ENCODE measurements around the gene SNRK.
A peak's percentile ranks its signal among the peaks of the same experiment; 100 is the strongest.
"Not testable (repeated sequence)": the region's sequence is repeated elsewhere in the genome, so short reads cannot be mapped to it uniquely, and the experiment has no call there.

Gene SNRK

DNA sequence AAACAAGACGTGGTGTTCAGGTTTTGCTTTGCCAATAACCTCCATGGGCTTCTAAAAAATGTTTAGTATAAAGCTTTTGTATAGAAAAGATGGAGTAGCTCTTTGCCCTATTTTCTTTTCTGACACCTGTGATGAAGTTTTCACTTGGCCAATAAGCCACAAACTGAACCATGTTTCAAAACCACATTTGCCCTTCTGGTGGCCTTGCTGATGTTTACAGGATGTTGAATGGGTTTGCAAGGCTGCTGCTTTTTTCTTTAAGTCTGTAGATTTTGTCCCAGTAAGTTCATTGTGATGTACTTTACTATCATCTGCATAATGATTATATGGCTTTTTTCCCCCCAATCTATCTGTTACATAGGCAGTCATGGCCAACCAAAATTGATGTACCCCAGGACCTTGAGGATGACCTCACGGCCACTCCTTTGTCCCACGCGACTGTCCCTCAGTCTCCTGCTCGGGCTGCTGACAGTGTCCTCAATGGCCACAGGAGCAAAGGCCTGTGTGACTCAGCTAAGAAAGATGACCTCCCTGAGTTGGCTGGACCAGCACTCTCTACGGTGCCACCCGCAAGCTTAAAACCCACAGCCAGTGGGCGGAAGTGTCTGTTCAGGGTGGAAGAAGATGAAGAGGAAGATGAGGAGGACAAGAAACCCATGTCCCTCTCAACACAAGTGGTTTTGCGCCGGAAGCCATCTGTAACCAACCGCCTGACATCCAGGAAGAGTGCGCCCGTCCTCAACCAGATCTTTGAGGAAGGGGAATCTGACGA lies 60.8 kb downstream of the SNRK start:
- peak; percentile 73 for DNase-seq

GRCh38 chr3:43347774-43348173 lies 61.4 kb downstream of the SNRK start:
- no peak for DNase-seq

GRCh38 chr3:43348350-43348749 lies 62.0 kb downstream of the SNRK start:
- no peak for DNase-seq

DNA sequence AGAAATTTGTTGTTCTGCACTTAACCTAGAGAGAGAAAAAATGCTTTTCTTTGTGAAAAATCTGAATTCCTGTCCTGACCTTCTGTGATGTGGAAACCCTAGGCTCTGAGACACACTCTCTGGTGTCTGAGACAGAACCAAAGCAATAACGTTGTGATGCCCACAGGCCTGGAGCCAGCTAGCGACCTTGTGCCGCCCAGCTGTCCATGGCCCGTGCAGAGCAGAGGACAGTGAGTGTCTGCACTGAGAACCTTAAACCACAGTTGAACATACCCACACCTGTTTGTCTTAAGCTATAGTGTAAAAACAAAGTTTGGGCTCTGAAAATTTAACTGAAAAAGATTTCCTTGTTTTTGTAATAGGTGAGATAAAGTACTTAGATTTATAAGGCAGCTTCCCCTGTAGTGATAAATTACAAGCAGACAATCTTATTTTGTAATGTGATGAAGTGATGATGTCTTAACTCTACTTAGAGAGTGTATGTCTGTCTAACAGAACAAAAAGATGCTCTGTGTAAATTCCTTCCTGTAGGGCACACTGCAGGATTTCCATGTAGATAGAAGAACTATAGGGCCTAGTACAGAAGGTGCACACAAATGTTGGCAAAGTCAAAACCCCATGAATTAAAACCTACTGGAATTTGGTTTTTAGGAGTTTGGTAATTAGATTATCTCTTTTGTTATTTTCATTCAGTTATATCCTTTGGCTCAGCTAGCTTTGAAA lies 62.7 kb downstream of the SNRK start:
- DNase-seq = no peak

- DNase-seq = no peak
These were observed 63.4 kb downstream of the SNRK start for GRCh38 chr3:43349716-43350115.

GRCh38 chr3:43353393-43353792 lies 67.1 kb downstream of the SNRK start:
- no peak for DNase-seq

- DNase-seq = no peak
These were observed 67.8 kb downstream of the SNRK start for GRCh38 chr3:43353923-43354670.

- DNase-seq = not testable (repeated sequence)
These were observed 69.7 kb downstream of the SNRK start for GRCh38 chr3:43356033-43356432.

GRCh38 chr3:43361077-43361476 lies 74.7 kb downstream of the SNRK start:
- no peak for DNase-seq

DNA sequence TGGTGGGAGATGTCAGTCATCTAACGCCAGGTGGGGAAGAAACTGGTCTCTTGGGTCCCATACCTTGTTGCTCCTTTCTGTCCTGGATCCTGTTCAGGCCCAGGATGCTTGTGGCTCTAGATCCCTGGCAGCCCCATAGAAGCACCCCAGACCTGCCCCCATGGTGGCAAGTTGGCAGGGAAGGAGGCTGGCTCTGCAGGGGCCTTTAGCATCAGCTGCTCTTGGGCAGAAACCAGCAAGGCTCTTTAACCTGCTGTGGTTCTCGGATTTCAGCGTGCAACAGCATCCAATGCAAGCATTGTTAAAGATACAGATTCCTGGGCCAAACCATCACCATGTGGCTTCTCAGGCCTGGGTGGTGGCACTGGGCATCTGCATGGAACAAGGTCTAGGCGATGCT lies 75.8 kb downstream of the SNRK start:
- no peak for DNase-seq

- DNase-seq = no peak
These were observed 76.6 kb downstream of the SNRK start for GRCh38 chr3:43362961-43363360.

DNA sequence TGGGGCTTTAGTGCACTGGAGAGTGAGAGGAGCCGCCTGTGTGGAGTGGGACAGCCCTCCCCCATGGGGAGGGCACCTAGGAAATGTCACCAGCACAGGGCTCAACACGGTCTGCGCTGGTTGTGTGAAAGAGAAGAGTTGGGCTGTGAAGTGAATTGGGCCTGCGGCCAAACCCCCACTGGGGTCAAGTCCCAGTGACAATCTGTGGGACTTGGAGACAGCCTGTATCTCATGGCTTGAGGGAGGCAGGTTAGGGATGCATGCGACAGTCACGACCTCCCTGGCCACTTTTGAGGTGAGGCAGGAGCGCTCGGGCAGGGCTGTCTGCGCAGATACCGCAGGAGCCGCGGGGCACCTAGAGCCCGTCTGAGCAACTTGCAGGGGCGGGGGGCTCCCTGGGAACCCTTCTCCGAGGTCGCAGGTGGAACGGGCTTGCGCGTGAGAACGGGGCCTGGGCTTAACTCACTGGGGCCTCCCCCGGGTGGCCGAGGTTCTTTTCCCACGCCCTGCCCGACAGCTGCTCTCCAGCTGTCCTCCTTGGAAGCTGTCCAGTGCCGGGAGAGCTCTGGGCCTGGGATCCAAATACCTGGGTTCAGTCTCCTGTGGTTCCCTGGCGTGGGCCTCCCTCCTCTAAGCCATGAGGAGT lies 77.4 kb downstream of the SNRK start:
- DNase-seq = no peak

DNA sequence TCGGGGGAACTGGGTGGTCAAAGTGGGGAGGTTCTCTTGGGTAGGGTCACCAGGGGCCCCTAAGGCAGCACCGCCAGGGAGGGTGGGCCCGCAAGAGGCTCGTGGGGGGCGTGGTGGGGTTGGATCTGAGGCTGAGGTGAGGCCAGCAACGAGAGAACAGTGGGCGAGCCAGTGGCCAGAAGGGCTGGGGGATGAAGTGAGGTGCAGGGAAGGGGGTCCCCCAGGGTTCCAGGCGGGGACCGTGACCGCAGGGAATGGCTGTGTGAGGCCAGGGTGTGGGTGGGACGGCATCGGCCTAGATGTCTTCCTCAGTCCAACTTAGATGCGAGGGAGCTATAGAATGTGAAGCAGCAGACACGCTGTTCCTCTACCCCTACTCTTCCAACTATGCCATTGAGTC lies 78.2 kb downstream of the SNRK start:
- no peak for DNase-seq

DNA sequence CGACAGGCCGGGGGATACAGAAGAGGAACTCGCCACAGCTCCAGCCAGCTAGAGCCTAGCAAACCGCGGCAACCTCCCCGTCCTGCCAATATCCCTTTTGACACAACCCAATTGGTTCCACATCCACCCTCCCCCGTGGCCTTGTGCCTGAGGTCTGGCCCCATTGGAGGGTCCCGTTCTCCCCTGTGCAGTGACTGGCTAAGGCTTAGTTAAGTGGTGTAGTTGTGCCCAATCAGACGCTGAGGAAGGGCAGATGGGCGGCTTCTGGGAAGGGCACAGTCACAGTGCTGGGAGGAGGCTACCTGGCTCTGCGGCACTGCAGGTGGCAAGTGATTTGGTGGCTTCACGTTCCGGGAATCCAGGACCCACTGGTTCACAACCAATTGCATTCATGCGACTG lies 78.6 kb downstream of the SNRK start:
- no peak for DNase-seq

GRCh38 chr3:43365601-43366305 lies 79.4 kb downstream of the SNRK start:
- no peak for DNase-seq

GRCh38 chr3:43366481-43366880 lies 80.1 kb downstream of the SNRK start:
- DNase-seq = no peak

DNA sequence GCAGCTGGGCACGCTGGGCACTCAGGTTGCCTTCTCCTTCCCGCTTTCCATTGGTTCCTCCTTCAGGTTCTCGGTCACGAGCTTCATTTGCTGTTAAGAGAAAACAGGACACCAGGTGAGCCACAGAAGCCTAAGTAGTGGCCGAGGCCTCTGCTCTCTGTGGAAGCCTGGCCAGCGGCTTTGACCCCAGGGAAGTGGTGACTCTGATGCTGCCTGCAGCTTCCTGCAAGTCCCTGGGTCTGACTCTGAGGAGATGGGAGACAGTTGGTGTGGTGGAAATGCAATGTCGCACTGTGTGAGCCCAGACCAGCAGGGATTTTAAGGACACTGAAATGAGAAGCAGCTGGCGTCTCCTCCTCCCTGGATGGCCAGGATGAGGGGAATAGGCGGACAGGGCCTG lies 80.5 kb downstream of the SNRK start:
- no peak for DNase-seq

GRCh38 chr3:43369404-43370292 lies 83.3 kb downstream of the SNRK start:
- no peak for DNase-seq

- DNase-seq = no peak
These were observed 84.1 kb downstream of the SNRK start for GRCh38 chr3:43370293-43370980.

DNA sequence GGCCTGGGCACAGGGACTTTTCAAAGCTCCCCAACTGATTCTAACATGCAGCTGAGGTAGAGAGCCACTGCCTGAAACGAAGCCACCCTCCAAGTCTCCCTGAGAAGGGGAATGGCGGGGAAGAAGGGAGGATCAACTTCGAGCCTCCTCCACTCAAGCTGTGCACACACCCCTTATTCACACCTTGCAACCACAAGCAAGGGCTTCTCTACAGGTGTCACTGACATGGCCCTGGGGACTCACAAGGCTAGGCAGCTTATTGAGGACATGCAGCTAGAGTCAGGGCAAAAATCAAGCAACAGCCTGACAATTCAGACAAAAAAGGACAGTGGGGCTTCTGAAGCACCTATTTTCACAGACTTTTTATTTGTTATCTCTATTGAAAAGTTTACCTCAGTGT lies 85.2 kb downstream of the SNRK start:
- DNase-seq = no peak

Measured in CD4-positive, alpha-beta T cell treated with Interleukin-12 subunit alpha and Interleukin-12 subunit beta, for 1 hour (primary cell).